Putamen (tissue), 1 donor: ENCODE results near the gene SDCBP2.
A peak's percentile ranks its signal among the peaks of the same experiment; 100 is the strongest.

ENCODE experiments used
- DNase-seq: peaks from one replicate; pipeline ENCODE4 v3.0.0-alpha.2; 2016; ENCODE audit warnings: low spot score

The SDCBP2 gene, protein sequence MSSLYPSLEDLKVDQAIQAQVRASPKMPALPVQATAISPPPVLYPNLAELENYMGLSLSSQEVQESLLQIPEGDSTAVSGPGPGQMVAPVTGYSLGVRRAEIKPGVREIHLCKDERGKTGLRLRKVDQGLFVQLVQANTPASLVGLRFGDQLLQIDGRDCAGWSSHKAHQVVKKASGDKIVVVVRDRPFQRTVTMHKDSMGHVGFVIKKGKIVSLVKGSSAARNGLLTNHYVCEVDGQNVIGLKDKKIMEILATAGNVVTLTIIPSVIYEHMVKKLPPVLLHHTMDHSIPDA

GRCh38 chr20:1328680-1329330 is at the start of gene SDCBP2:
TSS of gene SDCBP2 (minus strand) at chr20:1329139. CDS start at chr20:1320416, 8,723 bp downstream.
- DNase-seq, result no peak

DNA sequence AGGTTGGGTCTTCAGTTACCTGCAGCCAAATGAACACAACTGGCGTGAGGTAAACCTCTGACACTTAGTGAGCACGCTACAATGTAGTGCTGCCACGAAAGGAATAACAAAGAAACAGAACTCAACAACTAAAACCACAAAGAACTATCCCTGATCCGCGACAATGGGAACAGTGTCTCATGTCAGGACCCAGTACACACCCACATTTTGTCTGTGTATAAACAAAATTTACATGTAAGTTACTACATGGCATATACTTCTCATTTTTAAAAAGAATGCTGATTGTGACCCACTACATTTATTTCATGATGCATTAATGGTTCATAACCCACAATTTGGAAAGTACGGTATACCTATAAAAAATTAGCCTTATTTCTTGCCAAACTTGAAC is 49.8 kb upstream of the SDCBP2 start:
- no peak for DNase-seq

DNA sequence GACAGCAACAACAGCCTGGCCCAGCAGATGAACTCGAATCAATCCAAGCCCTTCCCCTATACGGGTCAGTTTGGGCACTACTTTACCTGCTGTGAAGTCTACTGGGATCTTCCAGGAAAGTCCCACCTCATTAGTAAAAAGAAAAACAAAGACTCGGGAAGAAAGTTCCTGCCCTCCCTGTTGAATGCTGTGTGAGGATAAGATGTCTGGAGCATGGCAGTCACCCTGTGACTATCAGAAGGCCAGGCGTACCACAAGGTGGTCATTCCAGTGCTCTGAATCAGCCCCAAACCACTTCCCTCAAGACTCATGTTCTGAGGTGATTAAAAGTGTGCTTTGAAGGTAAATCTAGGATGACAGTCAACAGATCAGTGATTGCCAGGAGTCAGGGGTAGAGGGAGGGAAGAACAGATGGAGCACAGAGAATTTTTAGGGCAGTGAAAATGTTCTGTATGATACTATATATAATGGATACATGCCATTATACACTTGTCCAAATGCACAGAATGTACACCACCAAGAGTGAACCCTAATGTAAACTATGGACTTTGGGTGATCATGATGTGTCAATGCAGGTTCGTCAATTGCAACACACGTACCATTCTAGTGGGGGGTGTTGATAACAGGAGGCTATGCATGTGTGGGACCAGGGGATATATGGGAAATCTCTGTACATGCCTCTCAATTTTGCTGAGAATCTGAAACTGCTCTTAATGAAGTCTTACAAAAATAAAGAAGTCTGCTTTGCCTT is 49.2 kb upstream of the SDCBP2 start:
- no peak for DNase-seq

GRCh38 chr20:1377341-1377871 is 48.5 kb upstream of the SDCBP2 start:
- no peak for DNase-seq

GRCh38 chr20:1376408-1377270 is 47.7 kb upstream of the SDCBP2 start:
- no peak for DNase-seq

DNA sequence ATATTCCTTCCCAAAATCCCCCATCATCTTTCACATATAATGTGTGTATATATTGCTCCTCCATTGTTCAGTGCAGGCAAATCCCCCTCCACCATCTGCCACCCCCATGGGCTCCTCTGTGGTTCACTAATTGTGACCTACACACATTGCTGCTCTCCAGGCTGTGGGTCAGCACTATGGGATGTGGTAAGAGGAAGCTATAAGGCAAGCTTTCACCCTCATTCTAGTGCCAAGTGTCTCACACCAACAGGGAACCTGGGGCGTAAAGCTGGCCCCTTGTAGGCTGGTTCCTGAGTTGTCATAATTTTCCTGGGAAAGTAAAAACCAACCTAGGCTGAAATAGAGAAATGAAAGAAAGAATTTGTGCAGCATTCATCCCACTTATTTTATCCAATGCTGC is 47.1 kb upstream of the SDCBP2 start:
- DNase-seq, result no peak

DNA sequence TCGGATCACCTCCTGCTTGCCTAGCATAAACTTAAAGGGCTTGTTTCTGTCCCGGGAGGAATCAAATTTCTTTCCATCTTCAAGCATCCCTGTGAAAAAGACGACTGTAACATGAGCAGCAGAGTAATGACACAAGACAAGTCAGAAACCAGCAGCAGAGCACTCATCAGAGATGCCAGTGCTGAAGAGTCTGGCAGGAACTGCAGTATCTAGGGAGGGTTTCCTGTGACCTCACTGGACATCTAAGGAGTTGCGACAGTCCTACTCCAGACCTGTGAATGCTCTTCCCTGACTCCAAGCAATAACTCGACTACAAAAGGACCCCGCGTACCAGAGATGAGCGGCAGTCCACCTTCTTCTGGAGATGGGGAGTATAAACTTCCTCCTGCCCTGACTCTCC is 46.6 kb upstream of the SDCBP2 start:
- DNase-seq, result no peak

DNA sequence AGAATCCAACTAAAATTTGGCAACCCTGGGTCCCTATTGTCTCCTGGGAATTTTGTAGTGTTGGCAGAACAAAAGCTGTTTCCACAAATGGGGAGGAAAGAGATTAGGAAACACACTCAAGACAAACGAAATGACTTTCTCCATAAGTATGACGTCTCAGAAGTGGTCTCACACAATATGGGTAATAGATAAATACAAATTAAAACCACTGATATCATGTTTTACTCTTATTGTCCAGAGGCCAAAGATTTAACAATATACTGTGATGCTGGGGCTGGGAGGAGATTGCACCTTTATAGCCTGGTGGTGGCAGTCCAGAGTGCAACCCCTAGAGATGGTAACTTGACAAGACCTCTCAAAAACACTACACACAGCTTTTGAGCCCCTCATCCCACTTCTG is 45.3 kb upstream of the SDCBP2 start:
- no peak for DNase-seq

- peak; percentile 93 for DNase-seq
Measured at GRCh38 chr20:1373614-1374013, 44.7 kb upstream of the SDCBP2 start.

DNA sequence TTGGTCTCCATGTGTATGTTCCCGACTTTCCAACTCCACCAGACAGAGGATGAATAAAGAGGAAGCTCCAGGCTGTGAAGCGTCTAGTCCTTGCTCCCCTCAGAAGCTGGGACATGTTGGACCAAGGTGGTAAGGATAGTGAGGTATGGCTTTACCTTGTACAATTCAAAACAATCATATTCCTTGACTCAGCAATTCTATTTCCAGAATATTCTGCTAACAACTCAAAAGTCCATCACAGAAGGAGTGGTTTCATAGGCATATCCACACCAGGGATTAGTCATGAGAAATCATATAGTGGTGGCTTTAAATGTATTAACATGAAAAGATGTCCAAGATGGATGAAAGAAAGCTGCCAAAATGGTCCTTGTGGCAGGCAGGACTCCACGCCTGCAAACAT is 44.1 kb upstream of the SDCBP2 start:
- DNase-seq, result no peak

- no peak for DNase-seq
Measured at GRCh38 chr20:1371830-1372539, 43.0 kb upstream of the SDCBP2 start.

GRCh38 chr20:1371202-1371782 is 42.4 kb upstream of the SDCBP2 start:
- no peak for DNase-seq

DNA sequence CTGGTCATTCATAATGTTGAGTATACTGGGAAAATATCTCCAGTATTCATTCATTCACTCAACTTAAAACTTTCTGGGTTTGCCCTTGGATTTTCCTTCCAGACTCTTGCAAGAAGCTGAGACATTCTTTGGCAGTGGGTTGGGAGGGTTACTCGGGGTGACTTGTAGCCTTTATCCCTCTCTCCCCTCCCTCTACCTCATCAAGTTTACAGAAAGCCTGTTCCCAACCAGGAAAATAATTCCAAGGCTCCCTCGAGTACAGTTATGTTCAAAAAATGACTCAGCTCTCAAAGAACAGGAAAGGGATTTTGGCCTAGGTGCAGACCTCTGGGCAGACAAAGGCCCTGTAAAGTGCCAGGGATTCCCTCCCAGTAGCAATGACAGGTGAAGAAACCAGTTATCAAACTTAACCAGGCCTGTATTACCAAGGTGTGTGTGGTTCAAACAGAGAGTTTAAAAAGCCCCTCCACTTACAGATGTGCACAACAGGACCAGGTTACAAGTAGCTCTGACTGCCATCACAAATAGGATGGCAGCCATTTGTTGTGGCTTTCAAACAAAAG is 41.7 kb upstream of the SDCBP2 start:
- DNase-seq, result no peak

DNA sequence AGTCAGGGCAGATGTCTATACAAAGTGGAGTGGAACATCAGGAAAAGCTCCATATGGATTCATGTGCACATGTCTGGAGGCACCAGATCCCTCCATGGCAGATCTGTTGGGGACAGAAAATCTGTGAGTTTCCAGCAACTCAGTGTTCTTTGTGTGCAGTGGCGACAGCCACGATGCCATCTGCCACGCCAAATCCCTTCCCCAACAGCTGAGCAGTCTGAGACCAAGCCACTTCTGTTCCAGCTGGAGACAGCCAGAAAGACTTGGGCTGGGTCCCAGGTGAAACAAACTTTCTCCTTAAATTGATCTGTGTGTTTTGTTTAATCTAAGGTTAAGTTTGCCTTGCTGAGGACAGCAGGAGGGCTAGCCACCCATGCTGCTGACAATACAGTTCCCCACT is 41.0 kb upstream of the SDCBP2 start:
- no peak for DNase-seq

DNA sequence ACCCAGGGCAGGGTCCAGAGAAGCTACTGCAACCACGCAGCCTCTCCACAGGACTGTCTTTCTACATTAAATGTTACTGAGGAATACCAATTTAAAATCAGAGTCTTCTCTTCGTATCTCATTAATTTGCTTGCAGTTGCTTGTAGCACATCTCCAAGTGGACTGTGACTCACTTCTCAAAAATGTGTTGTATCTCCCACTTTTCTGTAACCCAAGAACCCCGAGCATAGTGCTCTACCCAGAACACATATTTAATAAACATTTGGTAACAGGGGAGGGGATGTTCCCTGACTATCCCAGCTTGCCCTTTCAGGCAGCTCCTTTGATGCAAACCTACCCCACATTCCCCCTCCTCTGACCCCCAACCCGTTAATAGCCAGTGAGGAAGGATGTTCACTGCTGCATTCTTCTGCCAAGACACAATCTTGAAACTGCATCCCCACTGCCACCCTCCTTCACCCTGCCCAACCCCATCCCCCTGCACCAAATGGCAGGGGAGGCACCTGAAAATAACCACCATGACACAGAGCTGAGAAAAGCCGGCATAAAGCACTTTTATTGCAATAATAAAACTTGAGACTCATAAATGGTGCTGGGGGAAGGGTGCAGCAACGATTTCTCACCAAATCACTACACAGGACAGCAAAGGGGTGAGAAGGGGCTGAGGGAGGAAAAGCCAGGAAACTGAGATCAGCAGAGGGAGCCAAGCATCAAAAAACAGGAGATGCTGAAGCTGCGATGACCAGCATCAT is 39.7 kb upstream of the SDCBP2 start:
- DNase-seq, result no peak

GRCh38 chr20:1367479-1367878 is 38.5 kb upstream of the SDCBP2 start:
- no peak for DNase-seq

DNA sequence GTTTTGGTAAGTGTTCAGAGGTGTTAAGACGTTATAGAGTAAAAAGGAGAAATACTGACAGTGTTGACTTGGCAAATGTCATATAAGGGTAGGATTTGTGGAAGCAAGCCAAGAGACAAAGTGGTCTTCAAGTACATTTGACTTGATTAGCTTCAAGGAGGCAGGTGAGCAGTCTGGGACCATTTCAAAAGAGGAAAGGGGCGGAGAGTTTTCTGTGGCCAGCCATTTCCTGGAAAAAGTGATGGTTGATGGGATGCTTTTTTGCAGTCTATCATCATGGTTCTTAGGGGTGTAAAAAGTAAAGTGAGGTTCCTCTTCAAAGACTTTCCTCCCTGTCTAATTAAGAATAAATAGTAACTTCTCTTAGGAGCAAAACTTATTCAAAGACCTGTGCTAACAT is 35.2 kb upstream of the SDCBP2 start:
- no peak for DNase-seq

- DNase-seq, result no peak
Measured at GRCh38 chr20:1363522-1363921, 34.6 kb upstream of the SDCBP2 start.

GRCh38 chr20:1362484-1362883 is 33.5 kb upstream of the SDCBP2 start:
- no peak for DNase-seq
